ENCODE results near the gene PCDH9. TPM values are rescaled to one million over a fixed set of nuclear protein-coding genes. Genes with fewer than 3 reads are reported as not detected.
A peak's percentile ranks its signal among the peaks of the same experiment; 100 is the strongest.

The PCDH9 gene
- total RNA-seq, 1 donor from 2014 or later: 33.8 TPM

DNA sequence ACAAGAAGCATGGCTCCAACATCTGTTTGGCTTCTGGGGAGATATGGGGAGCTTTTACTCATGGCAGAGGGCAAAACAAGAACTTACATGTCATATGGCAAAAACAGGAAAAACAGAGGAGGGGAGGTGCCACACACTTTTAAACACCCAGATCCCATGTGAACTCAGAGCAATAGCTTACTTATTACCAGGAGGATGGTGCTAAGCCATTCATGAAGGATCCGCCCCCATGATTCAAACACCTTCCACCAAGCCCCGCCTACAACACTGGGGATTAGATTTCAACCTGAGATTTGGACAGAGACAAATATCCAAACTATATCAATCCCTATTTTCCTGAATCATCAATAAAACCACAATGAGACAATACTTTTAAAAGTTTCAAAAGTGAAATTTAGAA lies 712.1 kb downstream of the PCDH9 start:
- Mint-ChIP-seq H3K4me1 (ENCODE audit: unreplicated experiment) (peaks cover 23% of the 10 kb centered on the region), H3K4me3 (ENCODE audit: unreplicated experiment) (no peak overlapping the region), H3K27me3 (ENCODE audit: unreplicated experiment) (no peaks in the 10 kb centered on the region), H3K27ac (ENCODE audit: unreplicated experiment) (no peak overlapping the region), H3K36me3 (ENCODE audit: unreplicated experiment) (peaks cover 2% of the 10 kb centered on the region), H3K9me3 (ENCODE audit: unreplicated experiment) (no peaks in the 10 kb centered on the region)
- TF ChIP-seq, protein P1, sequence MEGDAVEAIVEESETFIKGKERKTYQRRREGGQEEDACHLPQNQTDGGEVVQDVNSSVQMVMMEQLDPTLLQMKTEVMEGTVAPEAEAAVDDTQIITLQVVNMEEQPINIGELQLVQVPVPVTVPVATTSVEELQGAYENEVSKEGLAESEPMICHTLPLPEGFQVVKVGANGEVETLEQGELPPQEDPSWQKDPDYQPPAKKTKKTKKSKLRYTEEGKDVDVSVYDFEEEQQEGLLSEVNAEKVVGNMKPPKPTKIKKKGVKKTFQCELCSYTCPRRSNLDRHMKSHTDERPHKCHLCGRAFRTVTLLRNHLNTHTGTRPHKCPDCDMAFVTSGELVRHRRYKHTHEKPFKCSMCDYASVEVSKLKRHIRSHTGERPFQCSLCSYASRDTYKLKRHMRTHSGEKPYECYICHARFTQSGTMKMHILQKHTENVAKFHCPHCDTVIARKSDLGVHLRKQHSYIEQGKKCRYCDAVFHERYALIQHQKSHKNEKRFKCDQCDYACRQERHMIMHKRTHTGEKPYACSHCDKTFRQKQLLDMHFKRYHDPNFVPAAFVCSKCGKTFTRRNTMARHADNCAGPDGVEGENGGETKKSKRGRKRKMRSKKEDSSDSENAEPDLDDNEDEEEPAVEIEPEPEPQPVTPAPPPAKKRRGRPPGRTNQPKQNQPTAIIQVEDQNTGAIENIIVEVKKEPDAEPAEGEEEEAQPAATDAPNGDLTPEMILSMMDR (IDR thresholded peaks at IDR 0.05): no peak
- no peak for DNase-seq (ENCODE audit: extremely low spot score, unreplicated experiment)

- no peak overlapping the region for H3K4me3 Mint-ChIP-seq (ENCODE audit: unreplicated experiment)
- TF ChIP-seq, protein P1 (IDR thresholded peaks at IDR 0.05): no peak
- no peak for DNase-seq (ENCODE audit: extremely low spot score, unreplicated experiment)
These were observed 716.4 kb downstream of the PCDH9 start for GRCh38 chr13:66513728-66514127.

GRCh38 chr13:66509175-66509574 lies 721.0 kb downstream of the PCDH9 start:
- no peak for DNase-seq (ENCODE audit: extremely low spot score, unreplicated experiment)
- no peak overlapping the region for H3K4me3 Mint-ChIP-seq (ENCODE audit: unreplicated experiment)

More at GRCh38 chr13:66513728-66514127, 716.4 kb downstream of the PCDH9 start:
- Mint-ChIP-seq H3K27me3 (ENCODE audit: unreplicated experiment) (no peaks in the 10 kb centered on the region), H3K36me3 (ENCODE audit: unreplicated experiment) (no peaks in the 10 kb centered on the region), H3K27ac (ENCODE audit: unreplicated experiment) (peak overlapping the region; percentile 73), H3K9me3 (ENCODE audit: unreplicated experiment) (peaks cover 3% of the 10 kb centered on the region), H3K4me1 (ENCODE audit: unreplicated experiment) (peaks cover 21% of the 10 kb centered on the region)

DNA sequence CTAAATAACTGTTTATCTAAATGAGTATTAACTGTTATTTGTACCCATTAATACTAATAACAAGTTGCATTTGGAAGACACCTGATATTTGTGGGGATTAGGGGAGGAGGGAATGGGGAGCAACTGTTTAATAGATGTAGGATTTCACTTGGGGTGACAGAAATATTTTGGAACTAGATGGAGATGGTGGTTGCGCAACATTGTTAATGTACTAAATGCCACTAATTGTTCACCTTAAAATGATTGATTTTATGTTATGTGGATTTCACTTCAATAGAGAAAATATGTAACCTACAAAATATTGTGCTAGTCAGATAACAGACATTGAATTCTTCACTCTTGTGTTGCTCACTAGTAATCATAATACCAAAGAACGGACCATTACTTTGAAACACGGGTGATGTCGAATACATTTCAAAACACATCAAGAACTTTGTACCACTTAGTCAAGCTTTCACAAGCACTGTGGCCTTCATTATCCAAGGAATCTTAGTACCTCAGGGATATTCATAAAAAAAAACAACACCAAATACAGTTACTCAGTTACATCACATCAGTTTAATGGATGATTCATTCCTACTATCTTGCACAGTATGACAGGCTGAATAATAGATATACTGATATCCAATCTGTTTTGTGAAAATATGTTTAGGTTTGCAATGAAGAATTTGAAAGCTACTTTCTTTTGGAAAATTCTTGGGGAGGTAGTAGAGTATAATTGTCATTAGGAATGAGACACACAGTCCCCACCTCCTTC lies 721.8 kb downstream of the PCDH9 start:
- Mint-ChIP-seq H3K4me1 (ENCODE audit: unreplicated experiment) (peaks cover 29% of the 10 kb centered on the region), H3K4me3 (ENCODE audit: unreplicated experiment) (no peak overlapping the region), H3K27me3 (ENCODE audit: unreplicated experiment) (no peaks in the 10 kb centered on the region), H3K36me3 (ENCODE audit: unreplicated experiment) (no peaks in the 10 kb centered on the region), H3K9me3 (ENCODE audit: unreplicated experiment) (peaks cover 3% of the 10 kb centered on the region), H3K27ac (ENCODE audit: unreplicated experiment) (peak overlapping the region; percentile 83)
- TF ChIP-seq, protein P1 (IDR thresholded peaks at IDR 0.05): no peak
- no peak for DNase-seq (ENCODE audit: extremely low spot score, unreplicated experiment)

More at GRCh38 chr13:66509175-66509574, 721.0 kb downstream of the PCDH9 start:
- H3K4me1 Mint-ChIP-seq (ENCODE audit: unreplicated experiment): peaks cover 38% of the 10 kb centered on the region
- no peaks in the 10 kb centered on the region for H3K36me3 Mint-ChIP-seq (ENCODE audit: unreplicated experiment)
- peak overlapping the region; percentile 9 for H3K27ac Mint-ChIP-seq (ENCODE audit: unreplicated experiment)
- H3K27me3 Mint-ChIP-seq (ENCODE audit: unreplicated experiment): no peaks in the 10 kb centered on the region
- peaks cover 3% of the 10 kb centered on the region for H3K9me3 Mint-ChIP-seq (ENCODE audit: unreplicated experiment)
- TF ChIP-seq, protein P1 (IDR thresholded peaks at IDR 0.05): no peak

- peaks cover 3% of the 10 kb centered on the region for H3K9me3 Mint-ChIP-seq (ENCODE audit: unreplicated experiment)
- no peaks in the 10 kb centered on the region for H3K27me3 Mint-ChIP-seq (ENCODE audit: unreplicated experiment)
- no peaks in the 10 kb centered on the region for H3K36me3 Mint-ChIP-seq (ENCODE audit: unreplicated experiment)
- no peak for DNase-seq (ENCODE audit: extremely low spot score, unreplicated experiment)
- TF ChIP-seq, protein P1 (IDR thresholded peaks at IDR 0.05): no peak
- H3K27ac Mint-ChIP-seq (ENCODE audit: unreplicated experiment): peak overlapping the region; percentile 83
- H3K4me1 Mint-ChIP-seq (ENCODE audit: unreplicated experiment): peaks cover 28% of the 10 kb centered on the region
- peak overlapping the region; percentile 61 for H3K4me3 Mint-ChIP-seq (ENCODE audit: unreplicated experiment)
These were observed 723.2 kb downstream of the PCDH9 start for GRCh38 chr13:66506979-66507378.
